H1 (cell line): Measurements from ENCODE around the gene CAMK2A. TPM values are rescaled to one million over a fixed set of nuclear protein-coding genes. Genes with fewer than 3 reads are reported as not detected.

Experiments
- SIX5 ChIP-seq: IDR thresholded peaks from 2 replicates; pipeline ENCODE4 v1.6.1; 2011; ENCODE audit warnings: mild to moderate bottlenecking, low read depth, low read length
- polyA plus RNA-seq, 7 experiments: library from polyadenylated mRNA; depleted of rRNA in 3 of 7; stranded (reverse) in 5 of 7; unstranded in 2 of 7; fragments of >200 nt in 5 of 7; fragments of 200-250 nt in 2 of 7; gene quantifications; 1 replicate in 5 of 7; 2 replicates in 1 of 7; 4 replicates in 1 of 7; pipeline versions ENCODE4 v1.2.1 to v1.2.3, GENCODE V29; 2011 to 2013; ENCODE audit warnings: missing spikeins in 2 of 7, mixed read lengths in 2 of 7
- total RNA-seq: library from RNA; stranded (reverse); fragmentation: NEBNext Ultra II Directional; extraction: Animal tissue kit (Norgen Biotek cat#: 25700); gene quantifications from 2 replicates; pipeline ENCODE4 v1.2.1, GENCODE V29; 2021
- TF ChIP-seq, protein P1 (sequence below): fragments of 300-600 bp; sonication (generic); IDR thresholded peaks from 2 replicates; pipeline ENCODE4 v1.7.1; 2012; ENCODE audit warnings: low read length, moderate library complexity, mild to moderate bottlenecking, inconsistent platforms; ENCODE audit not compliant: insufficient replicate concordance

The CAMK2A gene
- total and polyA plus RNA-seq, 2 of the 8 experiments (the other 6 are each of a cell fraction or from before 2014, with no cell fraction given) = 0.20 to 0.28 TPM

DNA sequence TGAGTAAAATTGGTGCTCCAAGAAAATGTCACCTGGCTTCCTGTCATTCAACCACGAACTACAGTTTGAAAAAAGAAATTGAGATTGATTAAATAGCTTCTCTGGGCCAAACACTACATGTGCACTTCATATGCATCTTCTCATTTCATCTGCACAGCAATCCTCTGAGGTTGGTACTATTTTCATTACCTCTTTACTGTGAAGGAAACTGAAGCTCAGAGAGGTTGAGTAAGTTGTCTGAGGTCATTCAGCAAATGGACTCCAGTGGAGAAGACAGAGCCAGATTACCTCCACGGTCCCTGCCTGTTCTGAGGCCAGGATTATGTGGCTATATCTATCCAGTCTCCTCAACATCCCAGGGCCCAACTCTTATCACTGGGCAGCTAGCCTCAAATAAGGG, 53.3 kb downstream of the CAMK2A start (continued):
- TF ChIP-seq, protein P1, sequence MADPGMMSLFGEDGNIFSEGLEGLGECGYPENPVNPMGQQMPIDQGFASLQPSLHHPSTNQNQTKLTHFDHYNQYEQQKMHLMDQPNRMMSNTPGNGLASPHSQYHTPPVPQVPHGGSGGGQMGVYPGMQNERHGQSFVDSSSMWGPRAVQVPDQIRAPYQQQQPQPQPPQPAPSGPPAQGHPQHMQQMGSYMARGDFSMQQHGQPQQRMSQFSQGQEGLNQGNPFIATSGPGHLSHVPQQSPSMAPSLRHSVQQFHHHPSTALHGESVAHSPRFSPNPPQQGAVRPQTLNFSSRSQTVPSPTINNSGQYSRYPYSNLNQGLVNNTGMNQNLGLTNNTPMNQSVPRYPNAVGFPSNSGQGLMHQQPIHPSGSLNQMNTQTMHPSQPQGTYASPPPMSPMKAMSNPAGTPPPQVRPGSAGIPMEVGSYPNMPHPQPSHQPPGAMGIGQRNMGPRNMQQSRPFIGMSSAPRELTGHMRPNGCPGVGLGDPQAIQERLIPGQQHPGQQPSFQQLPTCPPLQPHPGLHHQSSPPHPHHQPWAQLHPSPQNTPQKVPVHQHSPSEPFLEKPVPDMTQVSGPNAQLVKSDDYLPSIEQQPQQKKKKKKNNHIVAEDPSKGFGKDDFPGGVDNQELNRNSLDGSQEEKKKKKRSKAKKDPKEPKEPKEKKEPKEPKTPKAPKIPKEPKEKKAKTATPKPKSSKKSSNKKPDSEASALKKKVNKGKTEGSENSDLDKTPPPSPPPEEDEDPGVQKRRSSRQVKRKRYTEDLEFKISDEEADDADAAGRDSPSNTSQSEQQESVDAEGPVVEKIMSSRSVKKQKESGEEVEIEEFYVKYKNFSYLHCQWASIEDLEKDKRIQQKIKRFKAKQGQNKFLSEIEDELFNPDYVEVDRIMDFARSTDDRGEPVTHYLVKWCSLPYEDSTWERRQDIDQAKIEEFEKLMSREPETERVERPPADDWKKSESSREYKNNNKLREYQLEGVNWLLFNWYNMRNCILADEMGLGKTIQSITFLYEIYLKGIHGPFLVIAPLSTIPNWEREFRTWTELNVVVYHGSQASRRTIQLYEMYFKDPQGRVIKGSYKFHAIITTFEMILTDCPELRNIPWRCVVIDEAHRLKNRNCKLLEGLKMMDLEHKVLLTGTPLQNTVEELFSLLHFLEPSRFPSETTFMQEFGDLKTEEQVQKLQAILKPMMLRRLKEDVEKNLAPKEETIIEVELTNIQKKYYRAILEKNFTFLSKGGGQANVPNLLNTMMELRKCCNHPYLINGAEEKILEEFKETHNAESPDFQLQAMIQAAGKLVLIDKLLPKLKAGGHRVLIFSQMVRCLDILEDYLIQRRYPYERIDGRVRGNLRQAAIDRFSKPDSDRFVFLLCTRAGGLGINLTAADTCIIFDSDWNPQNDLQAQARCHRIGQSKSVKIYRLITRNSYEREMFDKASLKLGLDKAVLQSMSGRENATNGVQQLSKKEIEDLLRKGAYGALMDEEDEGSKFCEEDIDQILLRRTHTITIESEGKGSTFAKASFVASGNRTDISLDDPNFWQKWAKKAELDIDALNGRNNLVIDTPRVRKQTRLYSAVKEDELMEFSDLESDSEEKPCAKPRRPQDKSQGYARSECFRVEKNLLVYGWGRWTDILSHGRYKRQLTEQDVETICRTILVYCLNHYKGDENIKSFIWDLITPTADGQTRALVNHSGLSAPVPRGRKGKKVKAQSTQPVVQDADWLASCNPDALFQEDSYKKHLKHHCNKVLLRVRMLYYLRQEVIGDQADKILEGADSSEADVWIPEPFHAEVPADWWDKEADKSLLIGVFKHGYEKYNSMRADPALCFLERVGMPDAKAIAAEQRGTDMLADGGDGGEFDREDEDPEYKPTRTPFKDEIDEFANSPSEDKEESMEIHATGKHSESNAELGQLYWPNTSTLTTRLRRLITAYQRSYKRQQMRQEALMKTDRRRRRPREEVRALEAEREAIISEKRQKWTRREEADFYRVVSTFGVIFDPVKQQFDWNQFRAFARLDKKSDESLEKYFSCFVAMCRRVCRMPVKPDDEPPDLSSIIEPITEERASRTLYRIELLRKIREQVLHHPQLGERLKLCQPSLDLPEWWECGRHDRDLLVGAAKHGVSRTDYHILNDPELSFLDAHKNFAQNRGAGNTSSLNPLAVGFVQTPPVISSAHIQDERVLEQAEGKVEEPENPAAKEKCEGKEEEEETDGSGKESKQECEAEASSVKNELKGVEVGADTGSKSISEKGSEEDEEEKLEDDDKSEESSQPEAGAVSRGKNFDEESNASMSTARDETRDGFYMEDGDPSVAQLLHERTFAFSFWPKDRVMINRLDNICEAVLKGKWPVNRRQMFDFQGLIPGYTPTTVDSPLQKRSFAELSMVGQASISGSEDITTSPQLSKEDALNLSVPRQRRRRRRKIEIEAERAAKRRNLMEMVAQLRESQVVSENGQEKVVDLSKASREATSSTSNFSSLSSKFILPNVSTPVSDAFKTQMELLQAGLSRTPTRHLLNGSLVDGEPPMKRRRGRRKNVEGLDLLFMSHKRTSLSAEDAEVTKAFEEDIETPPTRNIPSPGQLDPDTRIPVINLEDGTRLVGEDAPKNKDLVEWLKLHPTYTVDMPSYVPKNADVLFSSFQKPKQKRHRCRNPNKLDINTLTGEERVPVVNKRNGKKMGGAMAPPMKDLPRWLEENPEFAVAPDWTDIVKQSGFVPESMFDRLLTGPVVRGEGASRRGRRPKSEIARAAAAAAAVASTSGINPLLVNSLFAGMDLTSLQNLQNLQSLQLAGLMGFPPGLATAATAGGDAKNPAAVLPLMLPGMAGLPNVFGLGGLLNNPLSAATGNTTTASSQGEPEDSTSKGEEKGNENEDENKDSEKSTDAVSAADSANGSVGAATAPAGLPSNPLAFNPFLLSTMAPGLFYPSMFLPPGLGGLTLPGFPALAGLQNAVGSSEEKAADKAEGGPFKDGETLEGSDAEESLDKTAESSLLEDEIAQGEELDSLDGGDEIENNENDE = no peak
- TF ChIP-seq SIX5 = no peak
